Measurements from ENCODE around the gene MLXIP. TPM values are rescaled to one million over a fixed set of nuclear protein-coding genes. Genes with fewer than 3 reads are reported as not detected.

Gene MLXIP
- total RNA-seq, 1 experiment from 2014 or later, result 32.4 TPM

DNA sequence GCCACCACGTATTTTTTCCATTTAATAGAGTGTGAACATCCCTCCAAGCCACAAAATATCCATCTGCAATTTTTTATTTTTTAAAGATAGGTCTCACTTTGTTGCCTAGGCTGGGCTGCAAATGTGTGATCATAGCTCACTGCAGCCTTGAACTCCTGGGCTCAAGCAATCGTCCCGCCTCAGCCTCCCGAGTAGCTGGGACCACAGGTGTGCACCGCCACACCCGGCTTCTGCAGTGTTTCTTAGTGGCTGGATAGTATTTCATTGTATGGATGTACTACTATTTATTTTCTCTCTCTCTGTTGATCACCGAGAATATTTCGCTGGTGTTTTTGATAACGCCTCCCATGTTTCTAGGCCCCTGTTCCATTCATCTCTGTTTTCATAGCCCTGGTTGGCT, 17.5 kb downstream of the MLXIP start:
- H3K18ac ChIP-seq (ENCODE audit: insufficient read length, low read depth, low read length), result no peak overlapping the region

More for the DNA sequence above, 17.5 kb downstream of the MLXIP start:
- Histone ChIP-seq H4K5ac (ENCODE audit: insufficient read length, low read depth, low read length) (no peak overlapping the region), H2BK12ac (ENCODE audit: insufficient read length, low read depth, low read length) (no peak overlapping the region), H3K4me1 (ENCODE audit: insufficient read depth, low read length) (peaks cover 3% of the 10 kb centered on the region; the same call in 1 of the 2 replicates), H2BK120ac (ENCODE audit: low read depth, low read length, poor library complexity, severe bottlenecking) (no peak overlapping the region), H3K4ac (ENCODE audit: low read depth, low read length) (no peak overlapping the region), H3K14ac (ENCODE audit: insufficient read depth, low read length) (no peak overlapping the region), H3K9me3 (ENCODE audit: control insufficient read depth, low read depth, low read length) (no peaks in the 10 kb centered on the region), H3K27me3 (ENCODE audit: insufficient read depth, low read length) (no peaks in the 10 kb centered on the region), H2BK15ac (ENCODE audit: low read depth, low read length) (no peak overlapping the region), H3K79me1 (ENCODE audit: insufficient read depth, low read depth, low read length, poor library complexity, severe bottlenecking) (no peaks in the 10 kb centered on the region), H4K20me1 (ENCODE audit: control insufficient read depth, insufficient read depth, insufficient read length) (peaks cover 2% of the 10 kb centered on the region), H3K27ac (ENCODE audit: insufficient read length, low read depth, low read length) (no peak overlapping the region), H2AK5ac (ENCODE audit: insufficient read length, low read length) (no peak overlapping the region), H3K56ac (ENCODE audit: insufficient read length, low read depth, low read length) (no peak overlapping the region), H3K9ac (ENCODE audit: extremely low read depth, insufficient read length, low read length) (no peak overlapping the region), H3K79me2 (ENCODE audit: insufficient read depth, low read length) (peaks cover 2% of the 10 kb centered on the region; the same call in 1 of the 2 replicates), H2BK5ac (ENCODE audit: insufficient read length, low read length) (no peak overlapping the region), H2AFZ (ENCODE audit: low read length) (no peak overlapping the region), H3T11ph (ENCODE audit: low read length) (no peak overlapping the region), H2BK20ac (ENCODE audit: low read depth, low read length, poor library complexity, severe bottlenecking) (no peak overlapping the region), H3K4me2 (ENCODE audit: insufficient read depth, insufficient read length, low read length) (no peak overlapping the region), H3K23ac (ENCODE audit: insufficient read length, low read depth, low read length) (no peak overlapping the region), H3K23me2 (ENCODE audit: insufficient read length, low read depth, low read length, poor library complexity, severe bottlenecking) (peaks cover 3% of the 10 kb centered on the region), H4K91ac (ENCODE audit: insufficient read length, low read depth, low read length) (no peak overlapping the region), H4K8ac (replicated peaks; ENCODE audit: insufficient read length, low read depth, low read length) (no peak overlapping the region)
- TF ChIP-seq, protein P1, sequence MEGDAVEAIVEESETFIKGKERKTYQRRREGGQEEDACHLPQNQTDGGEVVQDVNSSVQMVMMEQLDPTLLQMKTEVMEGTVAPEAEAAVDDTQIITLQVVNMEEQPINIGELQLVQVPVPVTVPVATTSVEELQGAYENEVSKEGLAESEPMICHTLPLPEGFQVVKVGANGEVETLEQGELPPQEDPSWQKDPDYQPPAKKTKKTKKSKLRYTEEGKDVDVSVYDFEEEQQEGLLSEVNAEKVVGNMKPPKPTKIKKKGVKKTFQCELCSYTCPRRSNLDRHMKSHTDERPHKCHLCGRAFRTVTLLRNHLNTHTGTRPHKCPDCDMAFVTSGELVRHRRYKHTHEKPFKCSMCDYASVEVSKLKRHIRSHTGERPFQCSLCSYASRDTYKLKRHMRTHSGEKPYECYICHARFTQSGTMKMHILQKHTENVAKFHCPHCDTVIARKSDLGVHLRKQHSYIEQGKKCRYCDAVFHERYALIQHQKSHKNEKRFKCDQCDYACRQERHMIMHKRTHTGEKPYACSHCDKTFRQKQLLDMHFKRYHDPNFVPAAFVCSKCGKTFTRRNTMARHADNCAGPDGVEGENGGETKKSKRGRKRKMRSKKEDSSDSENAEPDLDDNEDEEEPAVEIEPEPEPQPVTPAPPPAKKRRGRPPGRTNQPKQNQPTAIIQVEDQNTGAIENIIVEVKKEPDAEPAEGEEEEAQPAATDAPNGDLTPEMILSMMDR (conservative IDR thresholded peaks at IDR 0.05), result no peak
- Mint-ChIP-seq H3K4me1 (peaks cover 16 to 20% of the 10 kb centered on the region in 2 experiments), H3K36me3 (ENCODE audit: insufficient read depth in 1 of 3, low read depth in 3 of 3) (peaks cover 0 to 3% (median 0%) of the 10 kb centered on the region in 3 experiments; a peak in 1 of 7 replicates), H3K27me3 (ENCODE audit: low read depth) (no peaks in the 10 kb centered on the region), H3K9me3 (no peaks in the 10 kb centered on the region; a peak in 1 of 5 replicates), H3K4me3 (no peak overlapping the region), H3K27ac (peak overlapping the region in 2 of 3 experiments; percentile 32 to 91; a peak in 3 of 7 replicates)
- WGBS (ENCODE audit: extremely low coverage, insufficient read length, low lambda C conversion rate), result no CpG with 5 or more reads among the region's 9 CpGs
- DNase-seq, result no peak

Data from H9 (cell line).